HepG2 (cell line): Measurements from ENCODE around the gene NAMPT. TPM values are rescaled to one million over a fixed set of nuclear protein-coding genes. Genes with fewer than 3 reads are reported as not detected.
A peak's percentile ranks its signal among the peaks of the same experiment; 100 is the strongest.

Source experiments
- BCLAF1 ChIP-seq: fragments of 450-650 bp; IDR thresholded peaks from 2 replicates; pipeline ENCODE4 v1.6.1; 2017; ENCODE audit warnings: mild to moderate bottlenecking
- CBX5 ChIP-seq: sonication (generic); formaldehyde crosslinking; IDR thresholded peaks from 2 replicates; pipeline ENCODE4 v1.4.0; 2020; ENCODE audit warnings: missing genetic modification reagents, borderline replicate concordance
- HNF1A ChIP-seq, 2 experiments: sonication (generic) in 1 of 2; formaldehyde crosslinking in 1 of 2; IDR thresholded peaks; 2 replicates each; pipeline versions ENCODE4 v1.4.0 to v1.6.1; 2016 to 2020; ENCODE audit warnings: borderline replicate concordance in 1 of 2, low read depth in 1 of 2, mild to moderate bottlenecking in 1 of 2, missing genetic modification reagents in 1 of 2
- HOXA5 ChIP-seq: sonication (generic); formaldehyde crosslinking; IDR thresholded peaks from 2 replicates; pipeline ENCODE4 v1.4.0; 2020; ENCODE audit warnings: missing genetic modification reagents
- IKZF4 ChIP-seq: sonication (generic); formaldehyde crosslinking; IDR thresholded peaks from 2 replicates; pipeline ENCODE4 v1.5.1; 2020; ENCODE audit warnings: borderline replicate concordance, mild to moderate bottlenecking, low read depth, missing genetic modification reagents; ENCODE audit errors: not compliant biosample characterization
- MTF2 ChIP-seq: sonication (generic); formaldehyde crosslinking; IDR thresholded peaks from 2 replicates; pipeline ENCODE4 v1.5.0; 2020; ENCODE audit warnings: missing genetic modification reagents, borderline replicate concordance
- TEAD2 ChIP-seq: sonication (generic); formaldehyde crosslinking; IDR thresholded peaks from 2 replicates; pipeline ENCODE4 v1.9.0; 2021; ENCODE audit warnings: missing genetic modification reagents
- THAP9 ChIP-seq: sonication (generic); formaldehyde crosslinking; IDR thresholded peaks from 2 replicates; pipeline ENCODE4; 2020; ENCODE audit warnings: missing genetic modification reagents, mild to moderate bottlenecking, borderline replicate concordance
- ZBED4 ChIP-seq: sonication (generic); formaldehyde crosslinking; IDR thresholded peaks from 2 replicates; pipeline ENCODE4 v1.4.0; 2020; ENCODE audit warnings: missing genetic modification reagents, borderline replicate concordance
- ZNF30 ChIP-seq: sonication (generic); formaldehyde crosslinking; IDR thresholded peaks from 2 replicates; pipeline ENCODE4 v1.5.0; 2020; ENCODE audit warnings: mild to moderate bottlenecking, missing genetic modification reagents
- ZNF891 ChIP-seq: sonication (generic); formaldehyde crosslinking; IDR thresholded peaks from 2 replicates; pipeline ENCODE4 v1.5.0; 2020; ENCODE audit warnings: mild to moderate bottlenecking, missing genetic modification reagents
- polyA plus RNA-seq, 8 experiments: library from polyadenylated mRNA; depleted of rRNA in 3 of 8; stranded (reverse) in 7 of 8; unstranded in 1 of 8; fragments of >200 nt; fragmentation: Illumina TruSeq in 4 of 8; extraction: Trizol in 4 of 8; gene quantifications; 2 replicates each; pipeline versions ENCODE4 v1.2.1 to v1.2.3, GENCODE V29; 2011 to 2016; ENCODE audit warnings: low read depth in 4 of 8, missing spikeins in 1 of 8, mixed read lengths in 1 of 8; ENCODE audit not compliant: insufficient read depth in 1 of 8
- total RNA-seq, 5 experiments: library from RNA; depleted of rRNA; stranded (reverse); fragments of >200 nt; fragmentation: Illumina TruSeq; extraction: Trizol; gene quantifications; 2 replicates each; pipeline ENCODE4 v1.2.3, GENCODE V29; 2016; ENCODE audit warnings: low read depth in 1 of 5

Gene NAMPT
- total and polyA plus RNA-seq, 2 of the 13 experiments (the other 11 are each of a cell fraction or from before 2014, with no cell fraction given): 15.8 to 67.7 TPM

GRCh38 chr7:106285051-106285854, 470 bp upstream of the NAMPT start (continued):
- no peak for TF ChIP-seq HNF1A (IDR thresholded peaks at IDR 0.05; ENCODE audit: low read depth)
- peak; percentile 73; the same call in 1 of the 2 replicates for TF ChIP-seq HNF1A (CRISPR knock-in tag; IDR thresholded peaks at IDR 0.05; ENCODE audit: borderline replicate concordance)
- TF ChIP-seq IKZF4 (CRISPR knock-in tag): peak; percentile 31
- TF ChIP-seq ZNF891 (CRISPR knock-in tag): peak; percentile 69; the same call in 1 of the 2 replicates
- TF ChIP-seq THAP9 (CRISPR knock-in tag): peak; percentile 64; the same call in 1 of the 2 replicates
- no peak for TF ChIP-seq ZNF30 (CRISPR knock-in tag)
- TF ChIP-seq HOXA5: no peak; the same call in 1 of the 2 replicates
- TF ChIP-seq BCLAF1: no peak
- no peak; the same call in 1 of the 2 replicates for TF ChIP-seq TEAD2 (CRISPR knock-in tag)
- peak; percentile 76; the same call in 1 of the 2 replicates for TF ChIP-seq MTF2 (CRISPR knock-in tag)
- TF ChIP-seq ZBED4 (CRISPR knock-in tag): no peak
- TF ChIP-seq CBX5 (CRISPR knock-in tag): no peak
